ENCODE measurements around the gene RIMKLA. TPM values are rescaled to one million over a fixed set of nuclear protein-coding genes. Genes with fewer than 3 reads are reported as not detected.

The RIMKLA gene
- total and polyA plus RNA-seq, 4 donors = 3.9 to 18.2 (median 13.0) TPM

- H3K27ac ChIP-seq (ENCODE audit: low read depth, low read length) = no peak overlapping the region
- DNase-seq (ENCODE audit: low read depth in 4 of 6, low spot score in 6 of 6) = no peak
- no CpG with 5 or more reads among the region's 1 CpG for WGBS (ENCODE audit: insufficient coverage)
- no peaks in the 10 kb centered on the region for H3K27me3 ChIP-seq (ENCODE audit: control insufficient read depth, insufficient read depth, low read length)
- no peak overlapping the region for H3K4me3 ChIP-seq (ENCODE audit: low read depth, low read length)
- H3K4me1 ChIP-seq (ENCODE audit: control insufficient read depth, insufficient read depth, low read length) = no peaks in the 10 kb centered on the region
- no peaks in the 10 kb centered on the region for H3K9me3 ChIP-seq (ENCODE audit: control insufficient read depth, insufficient read depth, low read length)
- no peaks in the 10 kb centered on the region for H3K36me3 ChIP-seq (ENCODE audit: control insufficient read depth, insufficient read depth, low read length)
Measured at GRCh38 chr1:42369471-42369870, 11.1 kb upstream of the RIMKLA start.

- no peak for DNase-seq (ENCODE audit: low read depth in 4 of 6, low spot score in 6 of 6)
- Histone ChIP-seq H3K36me3 (ENCODE audit: control insufficient read depth, insufficient read depth, low read length) (no peaks in the 10 kb centered on the region), H3K4me1 (ENCODE audit: control insufficient read depth, insufficient read depth, low read length) (no peaks in the 10 kb centered on the region), H3K9me3 (ENCODE audit: control insufficient read depth, insufficient read depth, low read length) (no peaks in the 10 kb centered on the region), H3K4me3 (ENCODE audit: low read depth, low read length) (no peak overlapping the region), H3K27me3 (ENCODE audit: control insufficient read depth, insufficient read depth, low read length) (no peaks in the 10 kb centered on the region), H3K27ac (ENCODE audit: low read depth, low read length) (no peak overlapping the region)
Measured at GRCh38 chr1:42370876-42371549, 9.6 kb upstream of the RIMKLA start.

GRCh38 chr1:42372796-42373195, 7.8 kb upstream of the RIMKLA start:
- no peaks in the 10 kb centered on the region for H3K36me3 ChIP-seq (ENCODE audit: control insufficient read depth, insufficient read depth, low read length)
- H3K27me3 ChIP-seq (ENCODE audit: control insufficient read depth, insufficient read depth, low read length) = no peaks in the 10 kb centered on the region
- no peaks in the 10 kb centered on the region for H3K9me3 ChIP-seq (ENCODE audit: control insufficient read depth, insufficient read depth, low read length)
- H3K4me1 ChIP-seq (ENCODE audit: control insufficient read depth, insufficient read depth, low read length) = no peaks in the 10 kb centered on the region
- no peak overlapping the region for H3K27ac ChIP-seq (ENCODE audit: low read depth, low read length)
- no CpG with 5 or more reads among the region's 2 CpGs for WGBS (ENCODE audit: insufficient coverage)
- H3K4me3 ChIP-seq (ENCODE audit: low read depth, low read length) = no peak overlapping the region
- no peak for DNase-seq (ENCODE audit: low read depth in 4 of 6, low spot score in 6 of 6)

- 0% methylated on average over 33 of the region's 34 CpGs for WGBS (ENCODE audit: insufficient coverage)
- no peaks in the 10 kb centered on the region for H3K9me3 ChIP-seq (ENCODE audit: control insufficient read depth, insufficient read depth, low read length)
- H3K27me3 ChIP-seq (ENCODE audit: control insufficient read depth, insufficient read depth, low read length) = peaks cover 2% of the 10 kb centered on the region
- DNase-seq (ENCODE audit: low read depth in 4 of 6, low spot score in 6 of 6) = peak in 4 of 6 donors; percentile 0 to 37 (median 19)
- H3K27ac ChIP-seq (ENCODE audit: low read depth, low read length) = no peak overlapping the region
- H3K4me3 ChIP-seq (ENCODE audit: low read depth, low read length) = peak overlapping the region; percentile 48
- H3K36me3 ChIP-seq (ENCODE audit: control insufficient read depth, insufficient read depth, low read length) = no peaks in the 10 kb centered on the region
- peaks cover 6% of the 10 kb centered on the region for H3K4me1 ChIP-seq (ENCODE audit: control insufficient read depth, insufficient read depth, low read length)
Measured at GRCh38 chr1:42379794-42380585, 602 bp upstream of the RIMKLA start.

GRCh38 chr1:42381280-42381673, 685 bp downstream of the RIMKLA start:
- Histone ChIP-seq H3K4me1 (ENCODE audit: control insufficient read depth, insufficient read depth, low read length) (peaks cover 6% of the 10 kb centered on the region), H3K27me3 (ENCODE audit: control insufficient read depth, insufficient read depth, low read length) (peaks cover 2% of the 10 kb centered on the region), H3K4me3 (ENCODE audit: low read depth, low read length) (peak overlapping the region; percentile 22), H3K27ac (ENCODE audit: low read depth, low read length) (no peak overlapping the region), H3K36me3 (ENCODE audit: control insufficient read depth, insufficient read depth, low read length) (no peaks in the 10 kb centered on the region), H3K9me3 (ENCODE audit: control insufficient read depth, insufficient read depth, low read length) (no peaks in the 10 kb centered on the region)
- DNase-seq (ENCODE audit: low read depth in 4 of 6, low spot score in 6 of 6) = peak in 3 of 6 donors; percentile 0 to 6 (median 4)
- WGBS (ENCODE audit: insufficient coverage) = 0% methylated on average over 6 of the region's 8 CpGs

GRCh38 chr1:42385283-42385682, 4.7 kb downstream of the RIMKLA start:
- H3K27ac ChIP-seq (ENCODE audit: low read depth, low read length) = no peak overlapping the region

GRCh38 chr1:42386051-42386450, 5.5 kb downstream of the RIMKLA start:
- Histone ChIP-seq H3K36me3 (ENCODE audit: control insufficient read depth, insufficient read depth, low read length) (no peaks in the 10 kb centered on the region), H3K27me3 (ENCODE audit: control insufficient read depth, insufficient read depth, low read length) (peaks cover 2% of the 10 kb centered on the region), H3K9me3 (ENCODE audit: control insufficient read depth, insufficient read depth, low read length) (no peaks in the 10 kb centered on the region), H3K27ac (ENCODE audit: low read depth, low read length) (no peak overlapping the region), H3K4me3 (ENCODE audit: low read depth, low read length) (no peak overlapping the region), H3K4me1 (ENCODE audit: control insufficient read depth, insufficient read depth, low read length) (no peaks in the 10 kb centered on the region)
- no peak for DNase-seq (ENCODE audit: low read depth in 4 of 6, low spot score in 6 of 6)
- WGBS (ENCODE audit: insufficient coverage) = 82% methylated on average over 4 of the region's 6 CpGs

More at GRCh38 chr1:42385283-42385682, 4.7 kb downstream of the RIMKLA start:
- H3K4me3 ChIP-seq (ENCODE audit: low read depth, low read length) = no peak overlapping the region
- H3K27me3 ChIP-seq (ENCODE audit: control insufficient read depth, insufficient read depth, low read length) = peaks cover 2% of the 10 kb centered on the region
- DNase-seq (ENCODE audit: low read depth in 4 of 6, low spot score in 6 of 6) = no peak
- H3K4me1 ChIP-seq (ENCODE audit: control insufficient read depth, insufficient read depth, low read length) = no peaks in the 10 kb centered on the region
- H3K9me3 ChIP-seq (ENCODE audit: control insufficient read depth, insufficient read depth, low read length) = no peaks in the 10 kb centered on the region
- WGBS (ENCODE audit: insufficient coverage) = no CpG with 5 or more reads among the region's 1 CpG
- H3K36me3 ChIP-seq (ENCODE audit: control insufficient read depth, insufficient read depth, low read length) = no peaks in the 10 kb centered on the region

GRCh38 chr1:42392255-42392654, 11.7 kb downstream of the RIMKLA start:
- Histone ChIP-seq H3K9me3 (ENCODE audit: control insufficient read depth, insufficient read depth, low read length) (no peaks in the 10 kb centered on the region), H3K4me3 (ENCODE audit: low read depth, low read length) (no peak overlapping the region), H3K36me3 (ENCODE audit: control insufficient read depth, insufficient read depth, low read length) (no peaks in the 10 kb centered on the region), H3K27ac (ENCODE audit: low read depth, low read length) (no peak overlapping the region), H3K4me1 (ENCODE audit: control insufficient read depth, insufficient read depth, low read length) (no peaks in the 10 kb centered on the region), H3K27me3 (ENCODE audit: control insufficient read depth, insufficient read depth, low read length) (no peaks in the 10 kb centered on the region)
- WGBS (ENCODE audit: insufficient coverage) = 84% methylated on average over 2 of the region's 2 CpGs
- DNase-seq (ENCODE audit: low read depth in 4 of 6, low spot score in 6 of 6) = no peak

GRCh38 chr1:42392967-42393848, 12.6 kb downstream of the RIMKLA start:
- Histone ChIP-seq H3K27me3 (ENCODE audit: control insufficient read depth, insufficient read depth, low read length) (no peaks in the 10 kb centered on the region), H3K36me3 (ENCODE audit: control insufficient read depth, insufficient read depth, low read length) (no peaks in the 10 kb centered on the region), H3K4me3 (ENCODE audit: low read depth, low read length) (no peak overlapping the region), H3K9me3 (ENCODE audit: control insufficient read depth, insufficient read depth, low read length) (no peaks in the 10 kb centered on the region), H3K27ac (ENCODE audit: low read depth, low read length) (no peak overlapping the region), H3K4me1 (ENCODE audit: control insufficient read depth, insufficient read depth, low read length) (no peaks in the 10 kb centered on the region)
- no peak for DNase-seq (ENCODE audit: low read depth in 4 of 6, low spot score in 6 of 6)
- no CpG with 5 or more reads among the region's 2 CpGs for WGBS (ENCODE audit: insufficient coverage)

Measured in spinal cord (tissue), 10 donors.